ENCODE data around the gene ZNF441. TPM values are rescaled to one million over a fixed set of nuclear protein-coding genes. Genes with fewer than 3 reads are reported as not detected.

Gene ZNF441
- total RNA-seq = 10 to 100 TPM in 2 of 5 experiments, 1 to 10 TPM in 3; 3.9 to 23.8 (median 7.1) TPM
- polyA plus RNA-seq = 1 to 10 TPM; 6.6 to 6.8 TPM
- 16.7 reads per million, percentile 46 among the genes with 10 or more reads in this experiment for total RNA-seq

DNA sequence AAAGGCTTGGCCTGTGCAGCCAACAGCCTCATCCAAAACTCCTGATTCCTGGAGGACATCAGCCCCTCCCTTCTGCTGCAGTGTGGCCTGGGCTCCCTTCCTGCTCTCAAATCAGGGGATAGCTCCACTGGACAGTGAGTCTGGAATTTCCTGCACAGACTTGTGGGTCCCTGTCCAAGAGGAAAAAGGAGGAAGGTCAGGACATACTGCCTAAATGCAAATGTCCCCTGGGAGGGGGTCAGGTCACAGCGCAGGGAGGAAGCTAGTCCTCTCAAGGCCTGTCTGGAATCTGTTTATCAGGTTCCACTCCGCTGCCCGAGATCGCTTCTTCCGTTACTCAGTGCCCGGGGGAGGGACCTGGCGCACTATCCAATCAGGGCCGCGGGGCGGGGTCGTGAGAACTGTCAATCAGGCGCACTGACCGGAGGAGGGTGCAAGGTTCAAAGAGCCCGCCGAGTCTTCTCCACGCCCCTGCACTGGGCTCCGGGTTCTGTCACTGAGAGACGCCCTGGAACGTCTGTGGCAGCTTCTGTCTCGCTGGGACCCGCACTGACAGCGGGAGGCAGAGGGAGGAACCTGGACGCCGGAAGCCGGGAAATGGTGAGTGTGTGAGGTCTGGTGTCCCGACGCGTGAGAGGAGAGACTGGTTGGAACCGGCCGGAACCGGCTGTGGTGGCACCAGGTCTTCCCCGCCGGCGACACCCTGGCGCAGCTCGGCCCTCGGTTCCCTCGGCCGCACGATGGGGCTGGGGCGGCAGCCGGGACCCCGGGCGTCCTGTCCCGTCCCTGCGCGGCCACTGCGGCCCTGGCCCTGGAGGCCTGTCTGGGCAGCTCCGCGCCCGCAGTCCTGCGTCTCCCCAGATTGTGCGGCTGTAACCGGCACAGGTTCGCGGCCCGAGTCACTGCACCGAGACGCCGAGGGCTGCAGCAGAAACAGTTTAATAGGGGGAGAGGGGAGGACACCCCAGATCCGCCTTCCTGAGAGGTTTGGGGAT is at the start of gene ZNF441:
ZNF441 (plus strand) TSS at position 404 of the 995 bp plus-strand sequence; CDS start at position 598, 194 bp downstream.
- Histone ChIP-seq H3K27ac (ENCODE audit: low read depth, low read length) (peak within 1 kb of the TSS; percentile 79), H3K4me3 (ENCODE audit: low read length) (peak within 1 kb of the TSS; percentile 70), H3K27me3 (ENCODE audit: control insufficient read depth in 2 of 2, insufficient read depth in 2 of 2, low read length in 2 of 2) (no peaks in the 10 kb centered on the region), H3K4me1 (ENCODE audit: control insufficient read depth in 2 of 2, insufficient read depth in 2 of 2, low read length in 2 of 2) (peaks cover 4 to 7% of the 10 kb centered on the region in 2 donors), H3K36me3 (ENCODE audit: control insufficient read depth in 2 of 3, insufficient read depth in 3 of 3, low read length in 3 of 3) (peaks cover 0 to 7% (median 0%) of the 10 kb centered on the region in 3 experiments), H3K9me3 (ENCODE audit: control insufficient read depth in 2 of 3, low read length in 3 of 3) (peaks cover 0 to 14% (median 0%) of the 10 kb centered on the region in 3 experiments)
- ATAC-seq (peak; percentile 98), DNase-seq (peak; percentile 76 to 89 (median 87))
- POLR2A ChIA-PET = interaction anchor here (0.6 to 1.8 kb wide), 10 partner anchors 9 to 1998 kb away, joined by 3 to 7 read pairs (median 3); partner anchors contain the start of genes SWSAP1, ZNF439, ZNF491 and ZNF823
- H3K27me3 Mint-ChIP-seq = peaks cover 0 to 23% (median 5%) of the 10 kb centered on the region in 5 donors
- intact Hi-C loops (cut with micrococcal nuclease) = loop anchor here (1.0 to 2.0 kb wide), 6 partner anchors 28 to 262 kb away; partner anchors contain the start of genes ELOF1 (in 1 of the 2), ZNF491 (in 1 of the 2), ZNF653 (in 1 of the 2) and ZNF823 (in 1 of the 2)
- peak within 1 kb of the TSS; percentile 94 to 99 (median 96) for H3K4me3 Mint-ChIP-seq
- H3K9me3 Mint-ChIP-seq = peaks cover 15 to 49% (median 29%) of the 10 kb centered on the region in 11 donors
- H3K27ac Mint-ChIP-seq = peak within 1 kb of the TSS; percentile 90 to 98 (median 95)
- CTCF ChIA-PET = interaction anchor here (1.1 to 1.2 kb wide), 2 partner anchors 293 to 392 kb away, joined by 3 read pairs; no protein-coding TSS in a partner anchor
- H3K36me3 Mint-ChIP-seq = peaks cover 17 to 43% (median 34%) of the 10 kb centered on the region in 5 donors
- H3K4me1 Mint-ChIP-seq = peaks cover 15 to 31% (median 27%) of the 10 kb centered on the region in 7 donors

DNA sequence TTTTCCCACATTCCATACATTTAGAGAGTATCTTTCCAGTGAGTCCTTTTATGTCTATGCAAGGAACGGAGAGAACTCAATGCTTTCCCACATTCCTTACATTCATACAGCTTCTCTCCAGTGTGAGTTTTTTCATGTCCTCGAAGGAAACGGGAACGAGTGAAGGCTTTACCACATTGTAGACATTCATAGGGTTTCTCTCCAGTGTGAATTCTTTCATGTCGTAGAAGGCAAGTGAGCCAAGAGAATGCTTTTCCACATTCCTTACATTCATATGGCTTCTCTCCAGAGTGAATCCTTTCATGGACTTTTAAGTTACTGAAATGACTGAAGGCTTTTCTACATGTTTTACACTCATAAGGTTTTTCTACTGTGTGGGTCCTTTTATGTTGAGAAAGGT is 45.1 kb upstream of the ZNF441 start:
- H3K4me1 ChIP-seq (ENCODE audit: control insufficient read depth in 2 of 2, insufficient read depth in 2 of 2, low read length in 2 of 2) = no peaks in the 10 kb centered on the region
- peaks cover 25 to 63% (median 58%) of the 10 kb centered on the region in 5 donors for H3K36me3 Mint-ChIP-seq
- no peaks in the 10 kb centered on the region for H3K27me3 Mint-ChIP-seq

GRCh38 chr19:11722414-11722813 is 44.4 kb upstream of the ZNF441 start:
- H3K27me3 Mint-ChIP-seq = no peaks in the 10 kb centered on the region
- H3K27ac Mint-ChIP-seq = no peak overlapping the region
- H3K4me3 ChIP-seq (ENCODE audit: low read length) = no peak overlapping the region
- no peak overlapping the region for H3K27ac ChIP-seq (ENCODE audit: low read depth, low read length)
- ATAC-seq = no peak
- H3K36me3 ChIP-seq (ENCODE audit: control insufficient read depth in 2 of 3, insufficient read depth in 3 of 3, low read length in 3 of 3) = peaks cover 7 to 41% (median 8%) of the 10 kb centered on the region in 3 experiments
- peaks cover 27 to 68% (median 64%) of the 10 kb centered on the region in 5 donors for H3K36me3 Mint-ChIP-seq
- intact Hi-C loops (cut with micrococcal nuclease) = no loop called here
- no peaks in the 10 kb centered on the region for H3K27me3 ChIP-seq (ENCODE audit: control insufficient read depth in 2 of 2, insufficient read depth in 2 of 2, low read length in 2 of 2)
- CTCF ChIA-PET = no interaction called here
- peaks cover 4 to 81% (median 47%) of the 10 kb centered on the region in 11 donors for H3K9me3 Mint-ChIP-seq
- no peaks in the 10 kb centered on the region for H3K4me1 ChIP-seq (ENCODE audit: control insufficient read depth in 2 of 2, insufficient read depth in 2 of 2, low read length in 2 of 2)
- peaks cover 9 to 46% (median 15%) of the 10 kb centered on the region in 3 experiments for H3K9me3 ChIP-seq (ENCODE audit: control insufficient read depth in 2 of 3, low read length in 3 of 3)
- H3K4me1 Mint-ChIP-seq = no peaks in the 10 kb centered on the region
- POLR2A ChIA-PET = no interaction called here
- no peak overlapping the region for H3K4me3 Mint-ChIP-seq
- DNase-seq = no peak

More for the DNA sequence above, 45.1 kb upstream of the ZNF441 start:
- ChIA-PET POLR2A (no interaction called here), CTCF (no interaction called here)
- Histone ChIP-seq H3K9me3 (ENCODE audit: control insufficient read depth in 2 of 3, low read length in 3 of 3) (peaks cover 9 to 46% (median 15%) of the 10 kb centered on the region in 3 experiments), H3K27me3 (ENCODE audit: control insufficient read depth in 2 of 2, insufficient read depth in 2 of 2, low read length in 2 of 2) (no peaks in the 10 kb centered on the region), H3K4me3 (ENCODE audit: low read length) (no peak overlapping the region), H3K27ac (ENCODE audit: low read depth, low read length) (no peak overlapping the region), H3K36me3 (ENCODE audit: control insufficient read depth in 2 of 3, insufficient read depth in 3 of 3, low read length in 3 of 3) (peaks cover 7 to 41% (median 8%) of the 10 kb centered on the region in 3 experiments)
- intact Hi-C loops (cut with micrococcal nuclease) = no loop called here
- H3K27ac Mint-ChIP-seq = no peak overlapping the region
- no peak overlapping the region for H3K4me3 Mint-ChIP-seq
- DNase-seq (no peak), ATAC-seq (no peak)
- H3K9me3 Mint-ChIP-seq = peaks cover 4 to 84% (median 49%) of the 10 kb centered on the region in 11 donors
- no peaks in the 10 kb centered on the region for H3K4me1 Mint-ChIP-seq

DNA sequence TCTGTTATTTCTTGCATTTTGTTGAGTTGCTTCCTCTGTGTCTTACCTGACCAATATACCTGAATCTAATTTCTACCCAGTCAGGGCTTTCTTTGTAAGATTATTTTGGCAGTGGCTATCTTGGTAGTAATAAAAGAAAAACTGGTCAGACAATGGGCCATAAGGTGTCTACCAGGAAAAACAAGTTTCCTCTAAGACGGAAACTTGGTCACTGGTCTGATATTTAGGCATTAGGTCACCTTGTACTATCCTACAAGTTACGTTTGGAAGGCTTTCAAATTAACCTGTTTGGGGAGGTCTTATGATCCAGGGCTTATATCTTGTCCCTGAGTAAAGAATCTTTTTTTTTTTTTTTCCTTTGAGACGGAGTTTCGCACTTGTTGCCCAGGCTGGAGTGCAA is 37.2 kb upstream of the ZNF441 start:
- CTCF ChIA-PET = no interaction called here
- no peak overlapping the region for H3K4me3 ChIP-seq (ENCODE audit: low read length)
- DNase-seq (no peak), ATAC-seq (no peak)
- Mint-ChIP-seq H3K4me3 (no peak overlapping the region), H3K27ac (no peak overlapping the region), H3K9me3 (peaks cover 0 to 42% (median 22%) of the 10 kb centered on the region in 11 donors), H3K36me3 (peaks cover 12 to 55% (median 50%) of the 10 kb centered on the region in 5 donors), H3K4me1 (peaks cover 0 to 7% (median 0%) of the 10 kb centered on the region in 7 donors), H3K27me3 (no peaks in the 10 kb centered on the region)
- H3K9me3 ChIP-seq (ENCODE audit: control insufficient read depth in 2 of 3, low read length in 3 of 3) = peaks cover 0 to 10% (median 0%) of the 10 kb centered on the region in 3 experiments
- peaks cover 0 to 10% (median 0%) of the 10 kb centered on the region in 3 experiments for H3K36me3 ChIP-seq (ENCODE audit: control insufficient read depth in 2 of 3, insufficient read depth in 3 of 3, low read length in 3 of 3)
- H3K27ac ChIP-seq (ENCODE audit: low read depth, low read length) = no peak overlapping the region
- no peaks in the 10 kb centered on the region for H3K27me3 ChIP-seq (ENCODE audit: control insufficient read depth in 2 of 2, insufficient read depth in 2 of 2, low read length in 2 of 2)
- intact Hi-C loops (cut with micrococcal nuclease) = no loop called here
- no peaks in the 10 kb centered on the region for H3K4me1 ChIP-seq (ENCODE audit: control insufficient read depth in 2 of 2, insufficient read depth in 2 of 2, low read length in 2 of 2)
- POLR2A ChIA-PET = interaction anchor here (0.6 kb wide), 1 partner anchor 310 kb away, joined by 3 read pairs; no protein-coding TSS in a partner anchor

- Histone ChIP-seq H3K36me3 (ENCODE audit: control insufficient read depth in 2 of 3, insufficient read depth in 3 of 3, low read length in 3 of 3) (no peaks in the 10 kb centered on the region), H3K4me1 (ENCODE audit: control insufficient read depth in 2 of 2, insufficient read depth in 2 of 2, low read length in 2 of 2) (peaks cover 0 to 11% of the 10 kb centered on the region in 2 donors), H3K4me3 (ENCODE audit: low read length) (no peak overlapping the region), H3K27ac (ENCODE audit: low read depth, low read length) (no peak overlapping the region), H3K27me3 (ENCODE audit: control insufficient read depth in 2 of 2, insufficient read depth in 2 of 2, low read length in 2 of 2) (no peaks in the 10 kb centered on the region), H3K9me3 (ENCODE audit: control insufficient read depth in 2 of 3, low read length in 3 of 3) (no peaks in the 10 kb centered on the region)
- H3K4me1 Mint-ChIP-seq = peaks cover 13 to 36% (median 26%) of the 10 kb centered on the region in 7 donors
- no peak for DNase-seq
- CTCF ChIA-PET = interaction anchor here (0.8 kb wide), 1 partner anchor 198 kb away, joined by 3 read pairs; no protein-coding TSS in a partner anchor
- H3K27ac Mint-ChIP-seq = no peak overlapping the region
- peaks cover 0 to 2% (median 0%) of the 10 kb centered on the region in 5 donors for H3K27me3 Mint-ChIP-seq
- peaks cover 0 to 5% (median 2%) of the 10 kb centered on the region in 11 donors for H3K9me3 Mint-ChIP-seq
- no peak for ATAC-seq
- intact Hi-C loops (cut with micrococcal nuclease) = loop anchor here in 1 of 2 donors (5.0 kb wide), 2 partner anchors 62 to 388 kb away; partner anchors contain the start of genes CCDC159, TMEM205 and ZNF491
- H3K4me3 Mint-ChIP-seq = peak overlapping the region in 1 of 10 donors; percentile 20
- POLR2A ChIA-PET = no interaction called here
- H3K36me3 Mint-ChIP-seq = peaks cover 8 to 19% (median 9%) of the 10 kb centered on the region in 5 donors
These were observed 31.4 kb upstream of the ZNF441 start for GRCh38 chr19:11735375-11735774.

DNA sequence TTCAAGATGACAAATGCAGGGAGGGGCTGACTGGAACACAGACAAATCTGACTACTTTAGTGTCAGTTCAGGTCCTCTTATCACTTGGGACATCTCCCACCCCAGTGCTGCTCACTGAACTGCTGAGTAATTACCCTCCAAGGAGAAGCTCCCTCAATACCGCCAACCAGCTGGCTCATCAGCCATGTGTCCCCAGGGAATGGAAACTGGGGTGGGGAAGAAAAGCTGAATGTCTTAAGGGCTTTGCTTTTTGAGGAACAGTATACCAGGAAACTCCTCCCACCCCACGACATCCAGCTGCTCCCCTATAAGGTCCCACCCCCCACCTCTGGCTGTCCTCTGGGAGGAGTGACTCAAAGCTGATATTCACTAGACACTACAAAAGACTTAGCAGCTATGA is 30.1 kb upstream of the ZNF441 start:
- CTCF ChIA-PET = interaction anchor here (0.7 kb wide), 1 partner anchor 187 kb away, joined by 3 read pairs; no protein-coding TSS in a partner anchor
- no peak for DNase-seq

More for the DNA sequence above, 30.1 kb upstream of the ZNF441 start:
- Histone ChIP-seq H3K27me3 (ENCODE audit: control insufficient read depth in 2 of 2, insufficient read depth in 2 of 2, low read length in 2 of 2) (no peaks in the 10 kb centered on the region), H3K27ac (ENCODE audit: low read depth, low read length) (no peak overlapping the region), H3K4me3 (ENCODE audit: low read length) (no peak overlapping the region), H3K9me3 (ENCODE audit: control insufficient read depth in 2 of 3, low read length in 3 of 3) (no peaks in the 10 kb centered on the region), H3K36me3 (ENCODE audit: control insufficient read depth in 2 of 3, insufficient read depth in 3 of 3, low read length in 3 of 3) (no peaks in the 10 kb centered on the region), H3K4me1 (ENCODE audit: control insufficient read depth in 2 of 2, insufficient read depth in 2 of 2, low read length in 2 of 2) (peaks cover 0 to 11% of the 10 kb centered on the region in 2 donors)
- ATAC-seq = no peak
- intact Hi-C loops (cut with micrococcal nuclease) = loop anchor here in 1 of 2 donors (5.0 kb wide), 2 partner anchors 61 to 389 kb away; partner anchors contain the start of genes CCDC159, TMEM205 and ZNF491
- H3K4me1 Mint-ChIP-seq = peaks cover 13 to 36% (median 26%) of the 10 kb centered on the region in 7 donors
- peaks cover 0 to 4% (median 0%) of the 10 kb centered on the region in 5 donors for H3K27me3 Mint-ChIP-seq
- H3K27ac Mint-ChIP-seq = no peak overlapping the region
- POLR2A ChIA-PET = interaction anchor here (0.6 kb wide), 1 partner anchor 178 kb away, joined by 3 read pairs; the partner anchor contains the start of gene ELOF1
- peak overlapping the region; percentile 37 to 100 (median 94) for H3K4me3 Mint-ChIP-seq
- H3K36me3 Mint-ChIP-seq = peaks cover 4 to 12% (median 4%) of the 10 kb centered on the region in 5 donors
- H3K9me3 Mint-ChIP-seq = peaks cover 0 to 4% (median 0%) of the 10 kb centered on the region in 11 donors
